Thyroid gland (tissue), 4 donors: Measurements from ENCODE around the gene LAMC3.

Experiments
- POLR2A ChIP-seq, 2 donors: fragments of 450-650 bp; IDR thresholded peaks; one replicate each; pipeline ENCODE4 v1.6.1; 2017; ENCODE audit warnings: antibody characterized with exemption in 2 of 2, mild to moderate bottlenecking in 2 of 2, moderate library complexity in 1 of 2
- TF ChIP-seq, protein P1 (sequence below), 6 experiments: fragments of 200-600 bp in 3 of 6; fragments of 450-650 bp in 3 of 6; sonication (generic) in 3 of 6; IDR thresholded peaks; one replicate each; pipeline ENCODE4 v1.5.1; 2016 to 2019; ENCODE audit warnings: antibody characterized with exemption in 6 of 6, mild to moderate bottlenecking in 2 of 6, inconsistent platforms in 1 of 6, moderate library complexity in 1 of 6

- TF ChIP-seq, protein P1, sequence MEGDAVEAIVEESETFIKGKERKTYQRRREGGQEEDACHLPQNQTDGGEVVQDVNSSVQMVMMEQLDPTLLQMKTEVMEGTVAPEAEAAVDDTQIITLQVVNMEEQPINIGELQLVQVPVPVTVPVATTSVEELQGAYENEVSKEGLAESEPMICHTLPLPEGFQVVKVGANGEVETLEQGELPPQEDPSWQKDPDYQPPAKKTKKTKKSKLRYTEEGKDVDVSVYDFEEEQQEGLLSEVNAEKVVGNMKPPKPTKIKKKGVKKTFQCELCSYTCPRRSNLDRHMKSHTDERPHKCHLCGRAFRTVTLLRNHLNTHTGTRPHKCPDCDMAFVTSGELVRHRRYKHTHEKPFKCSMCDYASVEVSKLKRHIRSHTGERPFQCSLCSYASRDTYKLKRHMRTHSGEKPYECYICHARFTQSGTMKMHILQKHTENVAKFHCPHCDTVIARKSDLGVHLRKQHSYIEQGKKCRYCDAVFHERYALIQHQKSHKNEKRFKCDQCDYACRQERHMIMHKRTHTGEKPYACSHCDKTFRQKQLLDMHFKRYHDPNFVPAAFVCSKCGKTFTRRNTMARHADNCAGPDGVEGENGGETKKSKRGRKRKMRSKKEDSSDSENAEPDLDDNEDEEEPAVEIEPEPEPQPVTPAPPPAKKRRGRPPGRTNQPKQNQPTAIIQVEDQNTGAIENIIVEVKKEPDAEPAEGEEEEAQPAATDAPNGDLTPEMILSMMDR (IDR thresholded peaks at IDR 0.05) = no peak
- TF ChIP-seq POLR2A (IDR thresholded peaks at IDR 0.05) = no peak
Observed at GRCh38 chr9:130992682-130993032, 16.3 kb upstream of the LAMC3 start.
